AG20443 (cell line): ENCODE measurements around the gene NELFE.

ENCODE experiments used
- DNase-seq: peaks from one replicate; pipeline ENCODE4 v3.0.0; 2012; ENCODE audit warnings: low spot score, mixed read lengths

Gene NELFE

DNA sequence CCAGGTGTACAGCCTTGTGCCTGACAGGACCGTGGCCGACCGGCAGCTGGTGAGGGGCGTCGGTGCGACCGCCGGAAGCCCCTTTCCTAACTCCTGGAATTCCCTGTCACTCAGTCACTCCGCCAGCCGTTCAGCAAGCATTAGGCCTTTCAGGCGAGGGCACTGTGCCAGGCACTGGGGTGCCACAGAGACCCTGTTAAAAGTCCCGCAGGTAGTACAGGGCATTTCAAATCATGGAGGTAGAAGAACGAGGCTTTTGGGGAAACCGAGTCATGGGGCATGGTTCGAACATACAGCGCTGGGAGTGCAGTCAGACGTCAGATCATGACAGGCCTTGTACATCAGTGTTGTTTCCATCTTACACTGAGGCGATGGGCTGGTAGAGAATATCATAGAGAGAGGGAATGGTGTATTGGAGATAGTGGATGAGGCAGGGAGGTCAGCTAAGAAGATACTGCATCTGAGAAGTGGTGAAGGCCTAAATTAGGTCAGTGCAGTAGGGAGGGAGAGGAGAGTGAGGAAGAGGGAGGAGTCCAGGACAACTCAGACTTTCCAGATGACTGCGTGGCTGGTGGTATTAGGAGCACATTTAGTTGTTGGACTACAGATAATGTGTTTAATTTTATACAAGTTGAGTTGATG lies 14.1 kb upstream of the NELFE start:
- peak; percentile 66 for DNase-seq

DNA sequence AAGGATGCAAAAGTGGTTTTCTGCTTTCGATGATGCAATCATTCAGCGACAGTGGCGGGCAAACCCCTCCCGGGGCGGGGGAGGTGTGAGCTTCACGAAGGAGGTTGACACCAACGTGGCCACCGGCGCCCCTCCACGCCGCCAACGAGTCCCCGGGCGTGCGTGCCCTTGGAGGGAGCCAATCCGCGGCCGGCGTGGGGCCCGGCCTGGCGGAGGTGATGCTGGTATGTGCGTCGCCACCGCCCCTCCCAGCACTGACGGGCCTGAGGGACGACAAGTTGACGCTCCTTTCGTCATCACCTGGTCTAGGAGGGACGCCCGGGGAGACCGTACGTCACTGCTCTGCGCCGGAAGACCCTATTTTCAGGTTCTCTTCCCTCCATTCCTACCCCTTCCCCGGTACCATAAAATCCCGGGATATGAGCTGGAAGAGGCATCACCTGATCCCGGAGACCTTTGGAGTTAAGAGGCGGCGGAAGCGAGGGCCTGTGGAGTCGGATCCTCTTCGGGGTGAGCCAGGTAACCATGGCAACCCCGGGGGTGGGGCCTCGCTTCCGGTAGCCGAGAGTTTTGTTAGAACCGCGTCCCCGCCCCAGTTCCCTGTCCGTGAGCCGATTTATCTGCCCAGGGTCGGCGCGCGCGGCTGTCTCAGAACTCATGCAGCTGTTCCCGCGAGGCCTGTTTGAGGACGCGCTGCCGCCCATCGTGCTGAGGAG lies 13.4 kb upstream of the NELFE start, which contains the start of gene DXO:
DXO (minus strand) TSS at position 146 of the 716 bp plus-strand sequence. CDS start 463 bp downstream, outside the sequence.
- DNase-seq: peak; percentile 98

DNA sequence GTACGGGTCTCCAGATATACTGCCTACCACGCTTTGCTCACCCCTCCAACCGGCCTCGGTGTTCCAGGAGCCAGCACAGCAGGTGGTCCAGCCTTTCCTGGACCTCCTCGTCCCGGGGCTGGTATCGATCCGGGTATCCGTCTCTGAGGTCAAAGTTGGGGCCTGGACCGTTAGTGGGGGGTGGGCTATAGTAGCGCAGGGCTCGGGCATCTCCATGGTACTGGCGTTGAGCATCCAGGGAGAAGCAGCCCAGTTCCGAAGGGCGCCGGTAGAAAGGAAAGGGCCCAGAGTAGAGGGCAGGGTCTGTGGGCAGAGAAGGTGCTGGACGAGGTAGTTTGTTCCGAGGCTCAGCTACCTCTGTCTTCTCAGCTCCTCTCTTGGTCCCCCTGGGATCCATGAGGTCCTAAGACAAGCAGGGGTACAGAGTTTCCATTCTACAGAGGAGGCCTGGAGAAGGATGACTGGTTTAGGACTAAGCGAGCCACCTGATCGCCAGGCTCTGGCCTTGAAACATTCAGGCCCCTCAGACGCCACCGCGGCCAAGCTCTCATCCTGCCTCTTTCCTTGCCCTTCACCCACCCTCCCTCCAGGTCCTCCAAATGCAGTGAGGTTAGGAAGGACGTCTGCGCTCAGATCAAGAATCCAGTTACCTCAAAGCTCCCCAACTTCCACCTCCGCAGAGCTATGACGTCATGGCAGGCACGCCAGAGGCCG lies 12.7 kb upstream of the NELFE start:
- DNase-seq: no peak

DNA sequence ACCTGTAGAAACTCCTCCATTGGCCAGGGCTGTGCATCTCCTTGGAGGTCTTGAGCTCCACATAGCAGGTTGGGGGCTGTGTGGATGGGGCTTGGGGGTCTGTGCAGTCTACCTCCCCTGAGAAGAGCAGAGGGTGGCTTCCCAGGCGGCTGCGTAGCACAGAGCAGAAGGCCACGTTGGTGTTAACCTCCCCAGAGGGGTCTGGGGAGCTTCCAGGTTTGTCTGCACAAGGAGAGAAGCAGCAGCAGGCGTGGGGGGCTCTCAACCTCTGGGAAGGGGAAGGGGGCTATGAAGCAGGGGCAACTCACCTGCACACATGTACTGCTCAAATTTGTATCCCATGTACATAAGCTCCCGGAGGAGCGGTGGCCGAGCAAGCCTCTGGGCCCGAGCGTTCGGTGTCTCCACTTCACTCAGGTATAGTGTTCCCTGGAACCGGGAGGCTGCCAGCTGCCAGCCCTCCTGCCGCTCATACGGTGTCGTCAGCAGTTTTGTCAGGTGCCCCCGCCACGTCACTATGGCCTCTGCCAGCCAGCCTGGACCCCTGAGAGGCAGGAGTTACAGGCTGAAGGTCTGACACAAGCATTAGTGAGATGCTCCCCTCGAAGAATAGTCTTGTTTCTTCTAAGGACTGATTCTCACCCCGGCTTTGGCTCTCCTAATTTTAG lies 12.0 kb upstream of the NELFE start:
- DNase-seq: no peak

DNA sequence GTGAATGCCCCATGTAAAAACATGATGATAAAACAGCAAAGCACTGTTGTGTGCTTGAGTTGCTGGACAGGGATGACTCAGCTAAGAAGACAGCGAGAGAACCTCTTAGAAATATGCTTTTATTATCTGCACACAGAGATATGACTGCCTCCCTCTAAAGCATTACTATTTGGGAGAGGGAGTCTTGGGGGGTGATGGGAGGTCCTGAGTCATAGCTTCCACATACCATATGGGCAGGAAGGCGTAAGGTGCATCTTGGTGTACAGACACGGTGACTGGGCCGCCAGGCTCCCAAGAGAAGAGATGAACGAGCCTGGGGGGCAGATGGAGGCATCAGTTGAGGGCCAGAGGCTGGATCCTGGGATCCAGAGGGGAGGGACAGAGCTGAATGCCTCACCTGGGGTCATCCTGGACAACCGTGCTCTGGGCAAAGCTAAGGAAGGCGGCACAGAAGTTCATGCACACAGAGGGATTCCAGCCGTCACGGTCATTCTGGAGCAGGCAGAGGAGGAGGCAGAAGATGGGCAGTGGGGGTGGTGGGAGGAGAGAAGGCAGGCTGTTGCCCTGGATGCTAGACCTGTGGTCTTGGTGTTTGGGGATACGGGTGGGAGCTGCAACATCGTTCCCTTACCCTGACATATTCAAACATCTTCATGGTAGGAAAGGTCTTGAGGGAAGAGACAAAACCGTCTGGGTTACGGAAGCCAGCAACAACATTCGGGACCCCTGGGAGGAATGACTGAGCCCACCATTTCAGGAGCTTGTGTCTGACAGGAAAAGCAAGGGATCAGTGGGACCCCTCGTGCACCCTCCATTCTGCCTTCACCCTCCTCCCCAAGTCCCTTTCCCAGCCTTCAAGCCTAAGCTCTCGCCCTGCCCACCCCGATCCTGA lies 11.2 kb upstream of the NELFE start:
- DNase-seq: no peak

DNA sequence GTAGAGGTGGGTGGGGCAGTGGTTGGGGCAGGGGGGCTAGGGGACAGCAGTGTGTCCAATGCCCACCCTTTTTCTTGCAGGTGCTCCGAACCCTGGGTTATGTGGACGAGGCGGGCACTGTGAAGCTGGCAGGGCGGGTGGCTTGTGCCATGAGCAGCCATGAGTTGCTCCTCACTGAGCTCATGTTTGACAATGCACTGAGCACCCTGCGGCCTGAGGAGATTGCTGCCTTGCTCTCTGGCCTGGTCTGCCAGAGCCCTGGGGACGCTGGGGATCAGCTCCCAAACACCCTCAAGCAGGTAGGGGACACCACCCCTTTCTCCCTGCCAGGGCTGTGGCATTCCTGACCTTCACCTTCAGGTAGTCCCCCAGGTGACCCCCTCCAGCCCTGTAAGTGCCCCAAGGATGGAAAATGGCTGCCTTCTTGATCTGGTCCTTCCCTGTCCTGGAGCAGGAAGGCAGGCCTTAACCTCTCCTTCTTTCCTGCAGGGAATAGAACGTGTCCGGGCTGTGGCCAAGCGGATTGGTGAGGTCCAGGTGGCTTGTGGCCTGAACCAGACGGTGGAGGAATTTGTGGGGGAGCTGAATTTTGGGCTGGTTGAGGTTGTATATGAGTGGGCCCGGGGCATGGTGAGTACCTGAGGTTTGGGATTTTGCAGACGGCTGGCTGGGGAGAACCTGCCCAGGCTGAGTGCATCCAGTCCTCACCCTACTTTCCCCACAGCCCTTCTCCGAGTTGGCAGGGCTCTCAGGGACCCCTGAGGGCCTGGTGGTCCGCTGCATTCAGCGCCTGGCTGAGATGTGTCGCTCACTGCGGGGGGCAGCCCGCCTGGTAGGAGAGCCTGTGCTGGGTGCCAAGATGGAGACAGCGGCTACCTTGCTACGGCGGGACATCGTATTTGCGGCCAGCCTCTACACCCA lies 10.3 kb upstream of the NELFE start:
- DNase-seq: no peak

DNA sequence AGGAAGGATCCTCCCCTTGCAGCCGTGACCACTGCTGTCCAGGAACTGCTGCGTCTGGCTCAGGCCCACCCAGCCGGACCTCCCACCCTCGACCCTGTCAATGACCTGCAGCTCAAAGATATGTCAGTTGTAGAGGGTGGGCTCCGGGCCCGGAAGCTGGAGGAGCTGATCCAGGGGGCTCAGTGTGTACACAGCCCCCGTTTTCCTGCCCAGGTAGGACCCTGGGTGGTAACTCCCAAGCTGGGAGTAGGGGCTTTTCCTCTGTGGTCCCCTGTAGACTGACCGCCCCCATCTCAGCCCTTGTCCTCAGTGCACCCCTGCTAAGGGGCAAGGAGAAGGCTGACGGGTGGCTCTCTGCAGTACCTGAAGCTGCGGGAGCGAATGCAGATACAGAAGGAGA lies 9.6 kb upstream of the NELFE start:
- no peak for DNase-seq

DNA sequence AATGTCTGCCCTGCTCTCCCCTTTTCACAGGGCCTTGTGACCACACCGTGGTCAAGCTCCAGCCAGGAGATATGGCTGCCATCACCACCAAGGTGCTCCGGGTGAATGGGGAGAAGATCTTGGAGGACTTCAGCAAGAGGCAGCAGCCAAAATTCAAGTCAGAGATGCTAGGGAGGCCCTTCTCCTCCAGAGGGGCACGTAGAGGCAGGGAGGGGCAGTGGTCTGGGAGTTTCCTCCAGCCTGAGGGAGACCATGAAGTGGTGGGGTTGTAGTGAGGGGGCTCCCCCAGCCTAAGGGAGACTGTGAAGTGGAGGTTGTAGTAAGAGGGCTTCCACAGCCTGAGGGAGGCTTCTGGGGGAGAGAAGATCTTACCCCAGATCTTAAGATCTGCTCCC lies 9.2 kb upstream of the NELFE start:
- no peak for DNase-seq

DNA sequence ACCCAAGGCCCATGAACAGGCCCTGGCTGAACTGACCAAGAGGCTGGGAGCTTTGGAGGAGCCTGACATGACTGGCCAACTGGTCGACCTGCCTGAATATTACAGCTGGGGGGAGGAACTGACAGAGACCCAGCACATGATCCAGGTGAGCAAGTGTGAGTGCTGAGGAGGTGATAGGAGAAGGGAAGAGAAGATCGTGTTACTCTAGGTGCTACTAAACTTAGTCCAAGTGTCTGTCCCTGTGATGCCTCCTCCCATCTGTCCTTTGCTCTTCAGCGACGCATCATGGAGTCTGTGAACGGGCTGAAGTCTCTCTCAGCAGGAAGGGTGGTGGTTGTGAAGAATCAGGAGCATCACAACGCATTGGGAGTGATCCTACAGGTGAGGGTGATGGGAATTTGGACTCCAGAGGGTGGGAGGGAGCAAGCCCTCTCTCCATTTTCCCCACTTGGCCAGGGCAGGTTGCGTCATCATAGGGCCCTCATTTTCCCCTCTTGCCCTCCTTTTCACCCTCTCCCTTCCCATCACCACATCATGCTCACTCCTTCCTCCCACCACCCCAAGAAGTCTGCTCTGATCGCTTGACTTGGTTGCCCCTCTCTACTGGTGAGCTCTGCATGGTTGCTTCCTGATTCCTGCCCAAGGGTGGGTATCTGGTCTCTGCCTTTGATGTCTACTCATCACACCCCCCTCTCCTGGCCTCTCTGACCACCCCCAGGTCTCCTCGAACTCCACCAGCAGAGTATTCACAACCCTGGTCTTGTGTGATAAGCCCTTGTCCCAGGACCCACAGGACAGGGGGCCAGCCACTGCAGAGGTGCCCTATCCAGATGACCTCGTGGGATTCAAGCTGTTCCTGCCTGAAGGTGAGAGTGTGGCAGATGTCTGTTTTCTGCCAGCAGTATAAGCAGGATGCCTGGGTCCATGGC lies 8.5 kb upstream of the NELFE start:
- DNase-seq: no peak

DNA sequence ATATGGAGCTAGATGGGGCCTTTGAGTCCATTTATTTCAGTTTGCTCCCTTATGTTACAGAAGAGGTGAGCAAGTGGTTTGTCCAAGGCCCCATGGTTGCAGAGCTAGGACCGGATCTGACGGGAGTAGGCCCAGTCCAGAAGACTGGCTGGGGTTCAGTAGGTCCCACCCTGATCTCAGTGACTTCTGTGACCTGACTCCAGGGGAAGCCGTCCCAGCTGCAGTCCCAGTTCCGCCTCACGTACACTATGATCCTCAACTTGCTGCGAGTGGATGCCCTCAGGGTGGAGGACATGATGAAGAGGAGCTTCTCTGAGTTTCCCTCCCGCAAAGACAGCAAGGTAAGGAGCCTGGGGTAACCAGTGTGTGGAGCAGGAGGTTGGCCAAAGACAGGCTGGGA lies 7.7 kb upstream of the NELFE start:
- DNase-seq: no peak

DNA sequence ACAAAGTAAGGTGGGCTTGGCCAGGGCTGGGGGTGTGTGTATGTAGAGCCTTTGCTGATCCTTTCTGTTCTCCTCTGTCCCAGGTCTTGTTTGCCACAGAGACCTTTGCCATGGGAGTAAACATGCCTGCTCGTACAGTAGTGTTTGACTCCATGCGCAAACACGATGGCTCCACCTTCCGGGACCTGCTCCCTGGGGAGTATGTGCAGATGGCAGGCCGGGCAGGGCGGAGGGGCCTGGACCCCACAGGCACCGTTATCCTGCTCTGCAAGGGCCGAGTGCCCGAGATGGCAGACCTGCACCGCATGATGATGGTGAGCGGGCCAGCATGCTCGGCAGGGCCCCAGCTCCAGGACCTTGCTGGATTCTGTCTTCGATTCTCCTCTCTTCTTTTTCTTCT lies 6.9 kb upstream of the NELFE start:
- no peak for DNase-seq

DNA sequence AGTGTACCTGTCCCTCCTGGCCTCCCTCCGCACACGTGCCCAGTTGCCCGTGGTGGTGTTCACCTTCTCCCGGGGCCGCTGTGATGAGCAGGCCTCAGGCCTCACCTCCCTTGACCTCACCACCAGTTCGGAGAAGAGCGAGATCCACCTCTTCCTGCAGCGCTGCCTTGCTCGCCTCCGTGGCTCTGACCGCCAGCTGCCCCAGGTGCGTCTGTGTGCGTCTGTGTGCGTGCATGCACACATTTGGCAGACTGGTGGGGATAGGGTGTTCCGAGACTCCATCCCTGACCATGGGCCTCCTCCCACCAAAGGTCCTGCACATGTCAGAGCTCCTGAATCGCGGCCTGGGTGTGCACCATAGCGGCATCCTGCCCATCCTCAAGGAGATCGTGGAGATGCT lies 5.2 kb upstream of the NELFE start:
- DNase-seq: no peak

DNA sequence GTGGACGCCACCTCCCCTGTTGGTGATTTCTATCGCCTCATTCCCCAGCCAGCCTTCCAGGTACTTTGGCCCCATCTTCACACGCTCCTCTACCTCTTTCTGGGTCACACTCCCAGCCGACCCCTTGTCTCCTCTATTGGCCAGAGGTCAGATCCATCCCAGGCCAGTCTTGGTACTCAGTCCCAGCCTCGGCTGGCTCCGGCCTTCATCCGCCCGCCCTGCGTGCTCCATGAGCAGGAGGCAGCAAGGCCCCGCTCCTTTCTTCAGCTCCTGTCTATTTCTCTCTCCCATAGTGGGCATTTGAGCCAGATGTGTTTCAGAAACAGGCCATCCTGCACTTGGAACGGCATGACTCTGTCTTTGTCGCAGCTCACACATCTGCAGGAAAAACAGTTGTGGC lies 2.8 kb upstream of the NELFE start:
- no peak for DNase-seq

DNA sequence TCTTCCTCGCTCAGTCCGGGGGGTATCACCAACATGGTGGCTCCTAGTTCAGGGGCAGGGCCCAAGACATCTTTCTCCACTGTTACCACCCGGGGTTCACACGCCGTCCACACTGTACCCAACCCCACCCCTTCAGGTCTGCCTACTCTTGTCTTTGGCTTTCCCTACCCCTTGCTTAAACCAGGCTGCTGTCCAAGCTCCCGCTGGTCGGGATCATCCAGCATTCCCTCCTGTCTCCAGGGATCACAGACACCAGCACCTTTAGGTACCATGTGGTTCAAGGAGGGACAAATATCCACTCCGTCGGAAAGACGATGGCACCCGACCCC lies 395 bp downstream of the NELFE start:
- DNase-seq: no peak

DNA sequence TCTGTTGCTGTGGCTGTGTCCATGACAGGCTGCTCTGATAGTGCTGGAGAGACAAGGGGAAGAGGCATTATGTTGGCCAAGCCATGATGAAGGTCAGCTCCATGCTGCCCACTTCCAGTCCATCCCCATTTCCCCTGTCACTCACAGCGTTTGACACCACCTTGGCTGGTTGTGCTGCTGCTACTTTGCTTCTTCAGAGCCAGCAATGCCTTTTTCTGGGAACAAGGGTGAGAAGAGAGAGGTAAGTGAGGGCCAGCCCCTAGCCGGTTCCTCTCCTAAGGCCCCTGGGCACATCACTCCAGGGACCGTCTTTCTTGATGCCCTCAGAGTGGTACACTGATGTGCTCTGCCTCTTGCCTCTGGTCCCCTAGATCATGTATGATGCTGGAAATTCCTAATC lies 2.0 kb downstream of the NELFE start:
- DNase-seq: no peak

DNA sequence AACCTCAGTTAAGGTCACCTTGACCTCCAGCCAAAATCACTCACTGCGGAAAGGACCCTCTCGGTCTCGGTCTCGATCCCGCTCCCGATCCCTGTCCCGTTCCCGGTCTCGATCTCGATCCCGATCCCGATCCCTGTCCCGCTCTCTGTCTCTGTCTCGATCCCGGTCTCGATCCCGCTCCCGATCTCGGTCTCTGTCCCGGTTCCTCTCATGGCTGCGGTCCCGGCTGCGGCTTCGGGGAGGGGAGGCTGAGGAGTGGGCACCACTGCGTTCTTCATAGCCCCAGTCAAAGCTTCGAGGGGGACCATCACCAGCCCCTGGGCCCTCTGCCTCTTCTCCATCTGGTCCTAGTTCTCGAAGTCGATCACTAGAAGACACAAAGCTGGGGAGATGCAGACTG lies 4.3 kb downstream of the NELFE start:
- no peak for DNase-seq

DNA sequence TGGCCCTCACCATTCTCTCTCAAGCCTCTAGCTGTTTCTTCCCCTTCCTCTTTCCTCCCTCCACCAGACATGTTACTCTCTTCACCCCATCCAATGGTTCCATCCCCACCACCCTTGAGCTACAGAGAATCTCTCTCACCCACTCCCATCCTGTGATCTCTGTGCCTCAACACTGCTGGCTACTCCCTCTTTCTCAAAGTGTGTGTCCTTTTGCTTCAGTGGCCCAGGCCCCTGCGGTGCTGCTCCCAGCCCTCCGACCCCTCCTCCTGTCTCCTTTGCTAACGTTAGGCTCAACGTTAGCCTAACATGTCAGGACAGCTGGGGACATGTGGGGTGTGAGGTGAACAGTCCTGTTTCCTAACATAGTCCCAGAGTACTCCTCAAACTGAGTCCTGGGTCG lies 5.9 kb downstream of the NELFE start:
- DNase-seq: no peak

DNA sequence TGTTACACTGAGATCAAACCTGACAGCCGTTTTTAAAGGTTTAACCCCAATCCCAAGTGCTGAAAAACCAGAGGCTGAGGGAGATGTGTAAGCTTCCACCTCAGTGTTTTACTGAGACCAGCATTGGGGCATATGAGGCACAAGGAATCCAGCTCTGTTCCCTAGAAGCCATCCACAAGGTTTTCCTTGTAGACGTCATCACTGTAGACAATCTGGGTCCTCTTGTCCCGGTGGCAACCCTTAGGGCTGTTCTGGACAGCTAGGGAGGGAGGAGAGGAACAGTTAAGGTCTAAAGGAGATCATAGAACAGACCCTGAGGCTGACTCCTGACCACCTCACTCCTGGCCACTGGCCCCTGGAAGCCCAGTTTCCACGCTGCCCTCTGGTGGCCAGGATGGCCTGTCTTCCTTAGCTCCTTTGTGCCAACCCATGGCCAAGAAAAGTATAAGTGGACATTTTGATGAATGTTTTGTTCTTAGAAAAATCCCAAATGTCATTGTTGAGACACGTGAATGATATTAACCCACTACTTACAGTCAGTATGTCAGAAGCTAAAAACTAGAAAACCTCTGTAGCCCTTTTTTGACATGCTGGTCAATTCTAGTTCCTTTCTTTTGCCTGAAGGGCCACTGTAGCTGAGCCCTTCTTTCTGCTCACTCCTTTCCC lies 6.5 kb downstream of the NELFE start:
- DNase-seq: peak; percentile 83

DNA sequence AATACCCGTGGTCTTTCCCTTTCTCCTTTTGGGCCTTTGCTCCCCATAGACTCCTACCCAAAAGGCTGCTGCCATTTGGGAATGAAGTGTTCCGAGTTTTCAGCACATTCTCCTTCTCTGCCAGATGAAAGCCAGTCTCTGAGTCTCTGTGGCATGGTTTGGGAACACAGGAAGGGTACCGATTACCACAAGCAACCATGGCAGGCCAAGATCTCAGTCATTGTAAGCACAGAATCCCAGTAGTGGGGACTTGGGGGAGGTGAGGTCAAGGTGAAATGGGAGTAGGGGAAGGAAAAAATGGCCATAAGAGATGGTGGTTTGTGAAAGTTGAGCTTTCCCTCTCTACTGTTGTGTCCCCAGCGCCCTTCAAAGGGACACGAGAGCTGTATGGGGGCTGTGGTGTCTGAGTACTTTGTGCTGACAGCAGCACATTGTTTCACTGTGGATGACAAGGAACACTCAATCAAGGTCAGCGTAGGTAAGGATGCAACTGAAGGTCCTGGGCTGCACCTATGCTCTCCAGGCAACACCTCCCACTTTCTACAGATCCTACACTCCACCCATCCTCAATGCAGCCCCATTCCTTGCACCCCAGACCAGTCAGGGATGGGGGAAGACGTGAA lies 8.7 kb downstream of the NELFE start:
- no peak for DNase-seq
